Measurements from ENCODE around the gene ZNF619.
"Not testable (repeated sequence)": the region's sequence is repeated elsewhere in the genome, so short reads cannot be mapped to it uniquely, and the experiment has no call there.

The ZNF619 gene

GRCh38 chr3:40476478-40477470, at the start of gene ZNF619:
TSS of gene ZNF619 (plus strand) at chr3:40477122. CDS start at chr3:40477980, 858 bp downstream.
- peak; percentile 65 for DNase-seq

GRCh38 chr3:40432793-40433192, 44.1 kb upstream of the ZNF619 start:
- DNase-seq = peak; percentile 3

GRCh38 chr3:40437889-40438288, 39.0 kb upstream of the ZNF619 start:
- DNase-seq = no peak

GRCh38 chr3:40445062-40445461, 31.9 kb upstream of the ZNF619 start:
- DNase-seq = no peak

GRCh38 chr3:40445880-40446279, 31.0 kb upstream of the ZNF619 start:
- DNase-seq = no peak

GRCh38 chr3:40450438-40450837, 26.5 kb upstream of the ZNF619 start:
- no peak for DNase-seq

- no peak for DNase-seq
Measured at GRCh38 chr3:40451551-40451950, 25.4 kb upstream of the ZNF619 start.

- DNase-seq = no peak
Measured at GRCh38 chr3:40452057-40452456, 24.9 kb upstream of the ZNF619 start.

GRCh38 chr3:40452562-40452875, 24.4 kb upstream of the ZNF619 start:
- DNase-seq = peak; percentile 25

GRCh38 chr3:40452876-40453730, 23.8 kb upstream of the ZNF619 start:
- peak; percentile 96 for DNase-seq

GRCh38 chr3:40453933-40454332, 23.0 kb upstream of the ZNF619 start:
- DNase-seq = no peak

- DNase-seq = no peak
Measured at GRCh38 chr3:40455328-40455727, 21.6 kb upstream of the ZNF619 start.

GRCh38 chr3:40456279-40456939, 20.5 kb upstream of the ZNF619 start:
- DNase-seq = peak; percentile 31

GRCh38 chr3:40456940-40457823, 19.7 kb upstream of the ZNF619 start, which contains the start of gene RPL14:
TSS of gene RPL14 (plus strand) at chr3:40457339. CDS start at chr3:40457472, 133 bp downstream.
- DNase-seq = peak; percentile 92

- no peak for DNase-seq
Measured at GRCh38 chr3:40458473-40458872, 18.4 kb upstream of the ZNF619 start.

GRCh38 chr3:40460481-40460880, 16.4 kb upstream of the ZNF619 start:
- DNase-seq = not testable (repeated sequence)

- DNase-seq = no peak
Measured at GRCh38 chr3:40461161-40461560, 15.8 kb upstream of the ZNF619 start.

GRCh38 chr3:40462838-40463237, 14.1 kb upstream of the ZNF619 start:
- not testable (repeated sequence) for DNase-seq

- DNase-seq = no peak
Measured at GRCh38 chr3:40463579-40463978, 13.3 kb upstream of the ZNF619 start.

GRCh38 chr3:40464339-40465110, 12.4 kb upstream of the ZNF619 start:
- DNase-seq = no peak

- no peak for DNase-seq
Measured at GRCh38 chr3:40465111-40465407, 11.9 kb upstream of the ZNF619 start.
